ENCODE data around the gene FAM162B.
"Not testable (repeated sequence)": the region's sequence is repeated elsewhere in the genome, so short reads cannot be mapped to it uniquely, and the experiment has no call there.

The FAM162B gene

DNA sequence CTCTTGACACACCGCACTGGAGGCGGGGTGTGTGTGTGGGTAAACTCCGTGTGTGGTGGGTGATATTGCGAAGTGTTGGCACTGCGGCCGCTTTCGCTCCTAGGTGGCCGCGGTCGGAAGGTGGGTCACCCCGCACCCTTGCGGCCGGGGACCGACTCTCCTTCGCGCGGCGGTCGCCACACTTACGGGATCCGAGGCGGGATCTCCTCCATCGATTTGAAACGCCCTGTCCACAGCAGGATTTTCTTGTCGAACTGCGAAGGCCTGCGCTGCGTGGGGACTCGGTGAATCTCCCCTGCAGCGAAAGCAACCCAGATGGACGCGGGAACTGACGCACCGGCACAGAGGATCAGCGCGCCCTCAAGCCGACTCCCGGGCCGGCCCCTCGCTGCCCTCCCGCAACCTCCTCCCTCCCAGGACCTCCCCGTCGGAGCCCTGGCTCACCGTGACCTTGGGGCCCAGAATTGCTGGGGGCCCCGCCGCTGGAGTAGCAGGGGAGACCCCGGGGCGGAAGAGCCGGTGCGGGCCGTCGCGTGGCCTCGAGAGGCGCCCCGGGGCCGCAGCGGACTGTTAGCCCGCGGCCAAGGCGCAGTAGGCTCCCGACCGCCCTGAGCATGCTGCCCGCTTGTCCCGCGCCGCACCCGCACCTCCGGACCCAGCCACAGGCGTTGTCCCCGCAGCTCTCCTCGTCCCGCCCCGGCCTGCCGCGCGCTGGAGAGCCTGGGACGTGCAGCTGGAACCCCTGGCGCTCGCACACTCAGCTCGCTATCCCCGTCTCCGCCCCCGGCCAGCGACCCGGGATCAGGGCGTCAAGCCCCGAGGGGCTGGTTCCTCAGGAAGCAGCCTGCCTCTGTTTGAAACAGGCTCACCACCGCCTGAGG, at the start of gene FAM162B:
TSS of gene FAM162B (minus strand) at position 759 of the 881 bp plus-strand sequence. CDS start at position 616, 143 bp downstream.
- no peak for DNase-seq

DNA sequence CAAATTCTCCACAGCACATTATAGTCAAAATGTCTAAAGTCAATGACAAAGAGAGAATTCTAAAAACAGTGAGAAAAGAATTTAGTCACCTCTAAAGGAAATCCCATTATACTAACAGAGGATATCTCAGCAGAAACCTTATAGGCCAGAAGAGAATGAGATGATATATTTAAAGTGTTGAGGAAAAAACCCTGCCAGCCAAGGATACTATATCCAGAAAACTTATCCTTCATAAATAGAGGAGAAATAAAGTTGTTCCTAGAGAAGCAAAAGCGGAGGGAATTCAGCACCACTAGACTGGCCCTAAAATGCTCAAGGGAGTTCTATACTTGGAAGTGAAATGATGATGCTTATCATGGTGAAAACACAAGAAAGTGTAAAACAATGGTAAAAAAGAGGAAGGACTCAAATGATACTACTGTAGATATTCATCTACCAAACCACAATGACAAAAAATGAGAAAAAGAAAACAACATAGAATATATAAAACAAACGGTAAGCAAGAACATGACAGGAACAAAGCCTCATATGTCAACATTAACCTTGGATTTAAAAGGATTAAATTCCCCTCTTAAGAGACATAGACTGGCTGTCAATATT, 46.6 kb upstream of the FAM162B start:
- no peak for DNase-seq

DNA sequence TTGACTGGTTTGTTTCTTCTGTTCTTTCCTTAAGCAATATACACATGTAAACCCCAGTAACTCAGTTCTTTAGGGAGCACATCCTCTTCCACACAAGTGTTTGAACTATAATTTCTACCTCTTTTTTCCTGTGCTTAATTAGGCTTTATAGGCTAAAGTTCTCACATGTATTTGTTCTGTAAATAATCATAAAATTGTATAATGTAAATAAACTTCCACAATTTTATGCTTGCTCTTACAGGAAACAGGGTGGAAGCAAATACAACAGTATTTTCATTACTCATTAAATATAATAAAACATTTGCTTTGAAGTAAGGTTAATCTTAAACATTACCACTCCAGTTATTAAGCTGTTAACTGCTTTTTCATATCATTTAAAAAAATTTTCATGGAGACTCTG, 36.5 kb upstream of the FAM162B start:
- no peak for DNase-seq

DNA sequence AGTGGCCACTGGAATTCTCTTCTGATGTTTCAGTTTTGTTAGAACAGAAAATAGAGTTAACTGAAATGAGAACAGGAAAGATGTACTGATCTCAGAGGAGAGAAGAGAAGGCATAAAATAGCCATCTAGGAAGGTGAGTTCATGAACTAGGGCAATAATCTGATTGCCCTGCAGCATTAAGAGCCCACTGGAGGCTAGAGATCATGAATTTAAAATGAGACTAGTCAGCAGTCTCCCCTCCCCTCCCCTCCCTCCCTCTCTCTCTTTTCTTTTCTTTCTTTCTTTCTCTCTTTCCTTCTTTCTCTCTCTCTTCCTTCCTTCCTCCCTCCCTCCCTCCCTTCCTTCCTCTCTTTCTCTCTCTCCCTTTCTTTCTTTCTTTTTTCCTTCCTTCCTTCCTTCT, 34.4 kb upstream of the FAM162B start:
- no peak for DNase-seq

DNA sequence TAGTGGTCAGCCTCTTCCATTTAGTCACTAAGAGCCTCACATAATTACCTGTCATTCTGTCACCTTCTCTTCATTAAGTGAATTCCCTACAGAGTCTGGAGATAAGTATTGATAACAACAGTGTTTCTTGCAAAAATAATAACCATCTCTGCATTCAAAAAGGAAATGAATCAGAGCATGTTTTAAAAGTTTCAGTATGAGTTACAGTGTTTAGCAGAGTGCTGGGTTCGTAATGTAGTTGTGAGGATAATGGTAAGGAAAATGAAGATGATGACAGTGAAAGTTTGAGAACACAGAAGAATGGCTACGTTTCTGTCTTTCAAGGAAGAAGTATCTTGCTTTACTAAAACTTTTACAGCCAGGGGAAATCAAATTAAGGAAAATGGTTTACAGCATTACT, 32.1 kb upstream of the FAM162B start:
- no peak for DNase-seq

DNA sequence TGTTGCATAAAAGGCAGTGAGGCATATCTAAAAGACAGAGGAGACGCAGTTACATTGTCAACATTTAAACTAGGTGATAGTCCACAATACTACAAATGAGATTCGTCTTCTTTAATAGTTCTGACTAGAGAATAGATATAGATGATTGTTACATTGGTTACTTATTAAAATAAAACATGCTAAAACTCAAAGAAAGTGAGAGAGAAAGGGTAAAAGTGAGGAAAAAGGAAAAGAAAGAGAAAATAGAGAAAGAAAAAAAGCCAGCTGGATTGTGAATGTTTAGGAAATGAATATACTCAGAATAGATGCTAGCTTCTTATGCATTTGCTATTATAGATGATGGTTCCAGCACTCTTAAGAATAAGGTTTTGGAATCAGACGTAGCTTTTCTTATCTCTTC, 27.7 kb upstream of the FAM162B start:
- DNase-seq: no peak

DNA sequence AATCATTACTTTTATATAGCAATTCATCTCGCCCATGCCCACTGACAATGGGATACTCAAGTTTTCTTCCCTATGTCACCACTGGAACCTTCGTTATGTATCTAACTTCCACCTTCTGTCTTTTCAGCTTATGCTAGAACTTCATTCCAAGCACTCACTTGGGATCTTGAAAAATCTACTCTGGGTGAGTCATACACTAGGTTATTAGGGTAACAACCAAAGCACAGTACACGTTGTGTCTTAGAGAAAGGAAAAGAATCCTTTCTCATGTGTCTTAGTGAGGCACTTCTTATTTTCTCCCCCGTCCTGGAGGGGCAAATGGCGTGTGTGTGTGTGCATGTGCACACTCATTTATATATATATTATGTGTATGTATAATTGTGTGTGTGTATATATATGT, 18.3 kb upstream of the FAM162B start:
- no peak for DNase-seq

DNA sequence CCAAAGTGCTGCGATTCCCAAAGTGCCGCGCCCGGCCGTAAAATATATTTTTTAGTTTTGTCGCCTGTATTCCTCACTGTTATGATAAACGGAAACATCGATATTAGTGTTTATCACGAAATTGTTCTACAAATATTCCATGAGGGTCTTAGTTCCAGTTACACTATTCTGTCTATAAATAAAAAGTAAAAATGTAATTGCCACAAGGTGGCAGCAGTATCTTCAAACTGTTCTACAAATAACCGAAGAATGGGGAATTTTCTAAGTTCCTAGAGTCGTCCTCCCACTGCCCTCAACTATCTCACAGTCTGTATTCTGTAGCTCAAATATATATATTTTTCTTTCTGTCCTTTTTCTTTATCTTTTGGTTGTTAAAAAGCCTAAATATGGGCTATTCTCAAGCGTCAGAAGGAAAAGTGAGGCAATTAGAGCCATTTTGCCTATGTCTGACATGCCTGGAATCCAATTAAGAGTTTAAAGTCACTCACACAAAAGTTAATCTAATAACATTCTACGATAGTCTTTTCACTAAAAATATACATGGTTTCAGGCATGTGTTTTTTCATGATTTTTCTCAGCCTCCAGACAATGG, 14.2 kb upstream of the FAM162B start:
- DNase-seq: no peak

DNA sequence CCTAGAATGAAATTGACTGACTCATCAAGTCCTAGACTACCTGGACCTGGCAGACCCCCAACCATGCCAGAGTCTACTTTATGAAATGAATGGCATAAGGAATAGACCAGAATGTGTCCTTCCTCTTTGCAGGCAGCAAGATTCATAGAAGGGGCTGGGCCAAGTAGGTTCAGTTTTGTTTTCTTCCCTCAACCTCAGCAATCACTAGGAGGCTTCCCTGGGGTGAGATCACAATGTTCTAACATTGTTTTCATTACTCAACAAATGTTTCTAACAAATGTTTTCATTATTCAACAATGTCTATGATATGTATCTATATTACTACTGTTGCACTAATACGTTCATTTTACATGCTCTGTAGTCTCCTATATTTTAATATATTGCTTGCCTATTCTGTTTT, 8.4 kb upstream of the FAM162B start:
- DNase-seq: no peak

DNA sequence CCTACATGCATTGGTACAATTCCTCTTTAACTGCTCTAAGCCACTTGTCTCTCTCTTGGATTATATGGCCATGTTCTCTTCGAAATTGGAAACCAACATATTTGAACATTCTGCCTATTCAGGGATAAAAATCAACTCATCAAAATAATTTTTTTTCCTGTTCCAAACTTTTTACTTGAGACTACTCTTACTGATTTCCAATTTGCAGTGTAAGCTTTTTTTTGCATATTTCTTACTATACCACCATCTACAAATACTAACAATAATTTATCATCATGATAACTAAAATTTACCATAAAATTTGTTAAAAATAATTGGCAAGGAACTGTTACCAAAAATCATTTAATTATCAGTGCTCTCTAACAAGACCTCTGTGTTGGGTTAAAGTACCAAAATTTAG, 6.9 kb upstream of the FAM162B start:
- no peak for DNase-seq

DNA sequence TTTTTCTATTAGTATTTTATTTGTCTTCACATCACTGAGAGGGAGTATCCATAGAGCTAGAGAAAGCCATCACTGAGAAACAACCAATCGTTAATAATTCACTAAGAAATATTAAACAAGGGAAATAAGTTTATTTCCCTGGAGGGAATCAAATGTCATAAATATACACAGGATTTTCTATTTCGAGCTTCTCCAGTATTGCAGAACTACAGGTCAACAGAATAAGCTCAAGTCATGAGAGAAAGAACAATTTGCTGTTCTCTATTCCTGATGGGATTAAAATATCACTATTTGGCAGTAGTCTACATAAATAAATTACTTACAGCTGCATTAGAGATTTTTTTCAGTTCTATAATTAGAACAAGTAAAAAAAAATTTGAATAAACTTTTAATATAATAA, 2.2 kb upstream of the FAM162B start:
- no peak for DNase-seq

DNA sequence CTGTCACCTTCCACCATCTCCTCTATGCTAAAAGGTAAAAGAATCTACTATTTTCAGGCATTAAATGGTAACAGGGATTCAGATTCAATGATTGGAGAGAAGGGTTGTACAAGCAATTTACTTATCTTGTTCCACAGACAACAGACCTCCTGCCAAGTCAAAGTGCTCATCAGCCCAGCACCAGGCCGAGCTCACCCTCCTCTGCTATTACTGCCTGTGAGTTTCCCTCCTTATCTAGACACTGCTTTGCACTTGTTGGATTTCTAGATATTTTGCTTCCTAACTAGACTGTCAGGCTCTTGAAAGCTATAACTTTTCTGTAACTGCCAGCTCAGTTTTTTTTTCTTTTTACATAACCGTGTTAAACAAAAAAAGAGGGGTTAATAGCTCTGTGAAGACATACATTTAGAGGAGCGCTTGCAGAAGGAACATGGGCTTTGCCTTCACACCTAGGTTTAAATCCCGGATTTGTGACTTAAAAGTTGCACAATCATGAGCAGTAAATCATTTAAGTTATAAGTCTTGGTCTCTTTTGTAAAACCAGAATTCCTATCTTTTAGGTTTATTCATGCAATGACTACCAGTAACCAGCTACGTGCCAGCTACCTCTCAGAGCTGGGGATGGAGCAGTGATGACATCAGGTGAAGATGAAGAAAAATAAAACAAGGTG, 1.1 kb upstream of the FAM162B start:
- DNase-seq: no peak

DNA sequence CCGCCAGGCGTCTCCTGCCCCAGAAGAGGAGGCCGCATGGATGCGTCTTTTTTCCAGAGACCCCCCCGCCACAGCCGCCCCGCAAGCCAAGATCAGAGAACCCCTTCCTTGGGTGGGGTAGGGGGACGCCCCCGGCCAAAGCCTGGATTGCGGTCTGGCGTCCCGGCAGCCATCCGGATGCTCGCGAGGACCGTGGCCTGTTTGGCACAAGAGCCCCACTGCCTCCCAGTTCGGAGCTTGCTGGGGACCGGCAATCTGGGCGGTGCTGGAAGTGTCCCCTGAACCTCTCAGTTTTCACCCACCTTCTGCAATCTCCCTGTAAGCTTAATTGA, 924 bp downstream of the FAM162B start:
- DNase-seq: no peak

DNA sequence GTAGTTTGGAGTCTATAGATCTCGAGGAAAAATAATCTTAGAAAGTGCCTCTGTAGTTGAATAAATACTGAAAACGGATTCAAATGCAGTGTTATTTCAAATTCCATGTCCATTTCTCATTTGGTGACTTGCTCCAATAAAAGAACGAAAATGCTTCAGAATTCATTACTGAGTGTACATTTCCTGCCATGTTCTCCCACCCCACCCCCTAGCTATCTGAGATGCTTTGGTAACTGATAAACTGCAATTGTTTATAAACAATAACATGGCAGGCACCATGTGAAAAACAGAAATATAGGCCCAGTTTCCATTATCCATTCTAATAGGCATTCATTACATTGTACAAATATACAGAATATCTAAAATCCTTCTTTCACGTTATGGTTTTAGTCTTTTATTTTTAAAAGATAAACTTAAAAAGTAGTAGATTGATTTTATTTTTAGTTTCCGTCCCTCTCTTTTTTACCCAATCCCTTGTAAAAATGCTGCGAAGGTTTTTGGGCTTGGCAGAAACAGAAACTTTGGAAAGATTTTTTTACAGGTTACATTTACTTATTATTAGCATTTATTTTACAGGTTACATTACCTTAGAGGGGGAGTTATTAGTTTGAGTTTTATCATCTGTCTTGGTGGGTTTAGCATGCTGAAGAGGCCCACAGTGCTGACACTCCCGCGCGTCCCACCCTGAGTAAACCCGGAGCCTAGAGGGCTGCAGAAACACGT, 1.5 kb downstream of the FAM162B start:
- no peak for DNase-seq

DNA sequence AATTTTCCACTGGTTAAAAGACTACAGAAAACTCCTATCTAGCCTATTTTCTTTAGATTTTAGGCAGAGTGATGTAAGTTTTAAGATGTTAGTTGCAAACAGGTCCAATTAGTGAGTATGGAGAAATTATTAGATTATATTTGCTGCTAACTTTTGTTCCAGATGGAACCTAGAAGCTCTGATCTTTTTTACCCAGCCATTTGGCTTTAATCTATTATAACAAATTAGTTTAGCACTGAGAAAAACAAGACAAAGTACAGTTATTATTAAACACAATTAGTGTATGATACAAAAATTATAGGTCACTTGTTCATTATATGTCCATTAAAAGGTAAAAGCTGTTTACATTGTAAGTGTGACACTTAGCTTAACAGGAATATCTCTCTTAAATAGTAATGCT, 2.5 kb downstream of the FAM162B start:
- DNase-seq: no peak

DNA sequence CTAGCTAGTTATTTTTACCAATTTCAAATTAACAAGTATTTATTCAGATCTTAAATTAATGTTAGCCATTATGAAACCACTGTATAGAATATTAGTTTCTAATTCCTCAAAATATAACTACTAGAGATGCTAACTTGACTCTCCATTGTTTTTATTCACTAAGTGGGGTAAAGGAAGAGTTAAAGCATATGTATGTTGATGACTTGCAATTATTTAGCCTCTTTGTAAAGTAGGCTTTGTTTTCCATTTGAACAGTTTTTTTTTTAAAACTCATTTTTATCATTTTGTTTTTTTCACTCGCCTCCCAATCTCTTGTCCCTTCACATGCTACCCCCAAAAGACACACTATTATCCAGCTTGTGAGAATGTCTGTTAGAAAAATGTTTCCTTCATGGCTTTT, 3.3 kb downstream of the FAM162B start:
- DNase-seq: no peak

DNA sequence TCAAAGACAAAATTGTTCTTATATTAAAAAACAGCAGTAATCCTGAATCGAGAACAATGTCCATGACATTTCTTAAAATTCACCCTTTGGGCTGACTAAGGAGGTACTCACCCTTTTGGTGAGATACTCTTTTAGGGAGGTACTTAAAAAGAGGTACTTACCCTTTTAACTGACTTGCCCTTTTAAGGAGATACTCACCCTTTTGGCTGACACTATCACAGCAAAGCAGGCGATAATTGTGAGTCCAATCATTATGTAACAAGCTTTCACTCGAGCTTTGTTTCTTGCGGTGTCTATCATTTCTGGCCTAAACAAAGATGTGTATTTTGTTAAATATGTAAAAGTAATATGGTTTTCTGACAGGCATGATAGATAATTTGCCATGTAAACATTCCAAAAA, 3.7 kb downstream of the FAM162B start:
- no peak for DNase-seq

DNA sequence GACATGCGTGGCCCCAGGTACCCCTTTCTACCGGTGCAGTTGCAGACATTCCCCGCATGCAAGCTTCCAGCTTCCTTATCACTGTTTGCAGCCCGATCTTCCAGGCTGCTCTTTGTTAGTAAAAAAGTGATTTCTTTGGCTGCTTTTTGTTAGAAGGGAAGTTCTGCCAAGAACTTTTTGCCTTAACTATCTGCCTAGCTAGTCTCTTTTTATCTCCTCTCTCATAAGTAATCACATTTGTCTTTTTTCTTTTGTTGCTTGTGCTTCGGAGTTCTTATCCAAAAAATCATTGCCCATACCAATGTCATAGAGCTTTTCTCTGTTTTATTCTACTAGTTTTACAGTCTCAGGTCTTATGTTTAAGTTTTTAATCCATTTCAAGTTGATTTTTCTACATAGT, 20.3 kb downstream of the FAM162B start:
- DNase-seq: no peak

DNA sequence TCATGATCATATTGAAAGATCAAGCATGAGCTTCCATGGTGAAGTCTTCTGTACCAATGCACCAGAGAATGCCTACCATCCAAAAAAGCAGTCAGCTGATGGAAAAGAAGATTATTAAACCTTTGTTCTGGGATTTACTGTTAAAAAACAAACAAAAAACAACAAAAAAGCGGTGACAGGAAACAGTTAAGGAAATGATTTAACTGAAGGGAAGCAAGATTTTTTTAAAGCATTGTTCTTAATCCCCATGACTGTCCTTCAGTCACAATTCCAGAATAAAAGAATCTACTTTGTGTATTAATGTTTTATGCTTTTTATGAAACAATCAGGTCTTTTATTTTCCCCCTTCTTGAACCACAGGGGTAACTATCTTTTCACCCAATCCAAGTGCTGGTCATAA, 23.9 kb downstream of the FAM162B start:
- no peak for DNase-seq

DNA sequence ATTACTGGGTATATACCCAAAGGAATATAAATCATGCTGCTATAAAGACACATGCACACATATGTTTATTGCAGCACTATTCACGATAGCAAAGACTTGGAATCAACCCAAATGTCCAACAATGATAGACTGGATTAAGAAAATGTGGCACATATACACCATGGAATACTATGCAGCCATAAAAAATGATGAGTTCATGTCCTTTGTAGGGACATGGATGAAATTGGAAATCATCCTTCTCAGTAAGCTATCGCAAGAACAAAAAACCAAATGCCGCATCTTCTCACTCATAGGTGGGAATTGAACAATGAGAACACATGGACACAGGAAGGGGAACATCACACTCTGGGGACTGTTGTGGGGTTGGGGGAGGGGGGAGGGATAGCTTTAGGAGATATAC, 25.0 kb downstream of the FAM162B start:
- DNase-seq: not testable (repeated sequence)

DNA sequence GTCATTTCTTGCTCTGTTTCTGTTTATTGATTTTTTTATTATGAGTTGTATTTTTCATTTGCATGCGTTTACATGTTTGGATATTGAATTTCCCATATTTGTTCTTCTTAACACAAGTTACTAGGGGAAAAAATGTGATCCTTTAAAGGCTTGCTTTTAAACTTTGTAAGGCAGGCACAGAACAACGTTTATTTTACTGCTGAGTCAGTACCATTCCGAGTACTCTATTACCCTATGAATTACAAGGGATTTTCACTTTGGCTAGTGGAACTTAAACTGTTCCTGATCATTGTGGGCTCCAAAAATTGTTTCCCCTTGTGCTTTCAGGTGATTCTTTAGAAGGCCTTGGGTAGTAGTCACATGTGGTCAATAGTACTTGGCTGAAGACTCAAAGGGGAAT, 28.5 kb downstream of the FAM162B start:
- no peak for DNase-seq

DNA sequence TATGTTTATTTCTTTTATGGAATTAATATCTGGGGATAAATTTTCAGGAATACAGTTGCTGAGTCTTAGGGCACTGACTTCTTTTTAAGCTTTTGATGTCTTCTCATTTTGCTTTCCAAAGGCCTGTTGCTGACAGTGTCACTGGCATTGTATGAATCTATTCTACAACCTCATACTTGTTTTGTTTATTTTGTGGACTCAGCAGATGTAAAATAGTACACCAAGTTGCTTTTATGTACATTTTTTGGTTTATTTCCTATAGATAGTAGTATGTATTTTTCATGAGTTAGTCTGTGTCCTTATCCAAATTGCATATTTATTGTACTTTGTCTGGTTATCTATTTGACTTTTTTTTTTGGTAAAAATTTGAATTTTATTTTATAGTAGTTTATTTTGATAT, 35.0 kb downstream of the FAM162B start:
- DNase-seq: no peak

DNA sequence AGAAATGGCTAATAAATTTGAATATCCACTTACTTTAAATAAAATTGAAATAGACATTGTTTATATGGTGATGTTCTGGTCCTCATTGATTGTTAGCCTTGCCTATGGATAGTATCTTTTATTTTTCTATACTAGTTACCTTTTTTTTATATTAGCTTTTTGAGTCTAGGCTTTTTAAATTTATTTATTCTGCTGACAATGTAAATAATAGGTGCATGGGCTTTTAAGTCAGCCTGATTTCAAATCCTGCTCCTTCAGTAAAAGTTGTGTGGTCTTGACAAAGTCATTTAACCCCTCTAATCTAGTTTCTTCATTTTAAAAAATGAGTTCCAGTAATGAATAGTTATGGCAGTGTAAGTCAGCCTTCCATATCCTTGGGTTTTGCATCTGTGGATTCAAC, 38.6 kb downstream of the FAM162B start:
- DNase-seq: no peak

All from activated CD4-positive, alpha-beta T cell treated with anti-CD3 and anti-CD28 coated beads for 4 hours (primary cell).